Breast epithelium (tissue), 3 donors: ENCODE measurements around the gene RHAG.

Experiments
- CTCF ChIP-seq, 3 donors: fragments of 450-650 bp; IDR thresholded peaks; one replicate each; pipeline ENCODE4 v1.5.1; 2016 to 2017; ENCODE audit warnings: antibody characterized with exemption in 3 of 3, mild to moderate bottlenecking in 3 of 3, moderate library complexity in 3 of 3
- POLR2AphosphoS5 ChIP-seq, 3 donors: sonication (generic); formaldehyde crosslinking; IDR thresholded peaks; one replicate each; pipeline ENCODE4 v1.6.1; 2017; ENCODE audit warnings: antibody characterized with exemption in 3 of 3

GRCh38 chr6:49653438-49653837 is 16.8 kb upstream of the RHAG start:
- no peak for TF ChIP-seq POLR2AphosphoS5 (IDR thresholded peaks at IDR 0.05)
- no peak for TF ChIP-seq CTCF (IDR thresholded peaks at IDR 0.05)
